Measurements from ENCODE around the gene MED1. TPM values are rescaled to one million over a fixed set of nuclear protein-coding genes. Genes with fewer than 3 reads are reported as not detected.
"Not testable (repeated sequence)": the region's sequence is repeated elsewhere in the genome, so short reads cannot be mapped to it uniquely, and the experiment has no call there.

The MED1 gene
- 10 to 100 TPM in 5 of 6 experiments, 1 to 10 TPM in 1; 9.7 to 14.1 (median 13.2) TPM for total RNA-seq
- long read RNA-seq, partial matches to known transcripts = 0 of 1 reads
- long read RNA-seq, other reads (novel, unspliced or antisense) = 1 of 1 reads

GRCh38 chr17:39450847-39451581 lies at the start of gene MED1:
TSS of gene MED1 (minus strand) at chr17:39451263. CDS start at chr17:39451062, 201 bp downstream.
- Histone ChIP-seq H3K36me3 (peaks cover 0 to 16% (median 6%) of the 10 kb centered on the region in 4 donors), H3K27ac (peak within 1 kb of the TSS; percentile 46 to 89 (median 65)), H3K4me3 (peak within 1 kb of the TSS; percentile 77 to 82 (median 77)), H3K4me1 (peaks cover 0 to 39% (median 15%) of the 10 kb centered on the region in 4 donors), H3K27me3 (no peaks in the 10 kb centered on the region), H3K9me3 (no peaks in the 10 kb centered on the region)
- under 1% methylated on average over 34 of the region's 37 CpGs for WGBS (ENCODE audit: insufficient coverage, low coverage, low lambda C conversion rate, missing lambda C conversion rate)
- peak; percentile 88 to 94 (median 93) for DNase-seq
- TF ChIP-seq CTCF (IDR thresholded peaks at IDR 0.05) (no peak), POLR2A (IDR thresholded peaks at IDR 0.05) (peak; percentile 70)
- peak; percentile 88 to 93 (median 90) for ATAC-seq
- intact Hi-C loops (cut with DNase I) = no loop called here

- DNase-seq; intact Hi-C loops (cut with DNase I); ATAC-seq; H3K9me3 ChIP-seq; H3K27ac ChIP-seq; H3K27me3 ChIP-seq; H3K4me1 ChIP-seq; H3K4me3 ChIP-seq: not testable (repeated sequence)
- 86% methylated on average over 7 of the region's 12 CpGs for WGBS (ENCODE audit: insufficient coverage, low coverage, low lambda C conversion rate, missing lambda C conversion rate)
- peaks cover 0 to 96% (median 55%) of the 10 kb centered on the region in 4 donors for H3K36me3 ChIP-seq
Measured at GRCh38 chr17:39496921-39497320, 45.9 kb upstream of the MED1 start.

- H3K27me3 ChIP-seq = no peaks in the 10 kb centered on the region
- TF ChIP-seq CTCF (IDR thresholded peaks at IDR 0.05) (no peak), POLR2A (IDR thresholded peaks at IDR 0.05) (no peak)
- DNase-seq = no peak
- WGBS (ENCODE audit: insufficient coverage, low coverage, low lambda C conversion rate, missing lambda C conversion rate) = 100% methylated on average over 1 of the region's 4 CpGs
- H3K36me3 ChIP-seq = peaks cover 0 to 38% (median 18%) of the 10 kb centered on the region in 4 donors
- H3K4me1 ChIP-seq = no peaks in the 10 kb centered on the region
- intact Hi-C loops (cut with DNase I) = no loop called here
- H3K27ac ChIP-seq = no peak overlapping the region
- no peak for ATAC-seq
- H3K4me3 ChIP-seq = no peak overlapping the region
- no peaks in the 10 kb centered on the region for H3K9me3 ChIP-seq
Measured at GRCh38 chr17:39487946-39488345, 36.9 kb upstream of the MED1 start.

GRCh38 chr17:39487490-39487889 lies 36.4 kb upstream of the MED1 start:
- WGBS (ENCODE audit: insufficient coverage, low coverage, low lambda C conversion rate, missing lambda C conversion rate) = 80% methylated on average over 3 of the region's 3 CpGs
- intact Hi-C loops (cut with DNase I); DNase-seq; H3K9me3 ChIP-seq; ATAC-seq; H3K4me1 ChIP-seq; H3K27me3 ChIP-seq; H3K27ac ChIP-seq; H3K4me3 ChIP-seq: not testable (repeated sequence)
- H3K36me3 ChIP-seq = peaks cover 0 to 34% (median 14%) of the 10 kb centered on the region in 4 donors

- Histone ChIP-seq H3K36me3 (peaks cover 0 to 21% (median 9%) of the 10 kb centered on the region in 4 donors), H3K9me3 (no peaks in the 10 kb centered on the region), H3K4me1 (no peaks in the 10 kb centered on the region), H3K27me3 (no peaks in the 10 kb centered on the region), H3K4me3 (no peak overlapping the region), H3K27ac (no peak overlapping the region)
- 62% methylated on average over 2 of the region's 2 CpGs for WGBS (ENCODE audit: insufficient coverage, low coverage, low lambda C conversion rate, missing lambda C conversion rate)
- intact Hi-C loops (cut with DNase I) = no loop called here
- no peak for ATAC-seq
- DNase-seq = no peak
- TF ChIP-seq POLR2A (IDR thresholded peaks at IDR 0.05) = no peak
- no peak for TF ChIP-seq CTCF (IDR thresholded peaks at IDR 0.05)
Measured at GRCh38 chr17:39486242-39486641, 35.2 kb upstream of the MED1 start.

Data from right lobe of liver (tissue), 6 donors.